ENCODE data around the gene TRAF3IP1. TPM values are rescaled to one million over a fixed set of nuclear protein-coding genes. Genes with fewer than 3 reads are reported as not detected.

The TRAF3IP1 gene
- total RNA-seq, 1 donor from 2014 or later, result 9.4 TPM

GRCh38 chr2:238290091-238290509, 30.2 kb upstream of the TRAF3IP1 start:
- TF ChIP-seq CTCF (IDR thresholded peaks at IDR 0.05; ENCODE audit: insufficient read depth, low read length, poor library complexity, severe bottlenecking), result no peak
- no peaks in the 10 kb centered on the region for H3K36me3 ChIP-seq (ENCODE audit: control insufficient read depth, insufficient read depth, low read length)
- H3K27me3 ChIP-seq (ENCODE audit: control insufficient read depth, insufficient read depth, low read length), result peaks cover 7% of the 10 kb centered on the region
- H3K4me3 ChIP-seq (ENCODE audit: low read depth, low read length), result no peak overlapping the region
- DNase-seq (ENCODE audit: low read depth), result no peak

DNA sequence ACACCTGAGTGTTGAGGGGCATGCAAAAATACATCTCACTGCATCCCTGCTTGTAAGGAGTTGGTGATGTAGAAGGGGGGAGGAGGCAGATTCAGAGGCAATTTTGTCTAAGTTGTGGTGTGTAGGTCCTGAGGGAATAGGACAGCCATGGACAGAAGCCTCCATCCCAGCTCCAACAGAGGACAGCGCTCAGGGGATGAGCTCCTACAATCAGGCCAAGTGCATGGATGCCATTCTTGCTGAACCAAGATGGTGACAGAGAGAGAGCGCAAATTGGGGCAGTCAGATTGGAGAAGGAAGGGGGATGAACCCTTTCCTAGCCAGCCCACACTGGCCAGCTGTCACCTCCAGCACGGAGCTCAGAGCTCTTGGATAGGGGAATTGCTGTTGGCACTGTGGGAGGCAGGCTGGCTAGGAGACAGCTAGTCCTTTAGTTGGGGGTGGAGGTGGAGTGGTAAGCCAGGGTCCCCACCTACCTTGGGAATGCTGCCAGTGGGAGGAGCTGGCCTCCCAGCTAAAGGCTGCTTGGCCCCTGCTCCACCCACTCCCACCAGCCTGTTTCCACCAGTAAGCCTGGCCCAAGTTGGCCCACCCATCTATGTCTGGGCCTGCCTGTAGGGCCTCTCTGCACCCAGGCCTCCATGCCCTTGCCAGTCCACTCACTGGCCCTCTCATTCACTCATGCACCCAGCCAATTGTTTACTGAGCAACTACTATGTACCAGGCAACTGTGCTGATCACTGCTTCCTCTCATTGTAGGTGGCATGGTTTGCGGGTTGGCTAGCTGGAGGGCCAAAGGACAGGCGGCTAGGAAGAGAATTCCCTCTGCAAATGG, 29.4 kb upstream of the TRAF3IP1 start:
- Histone ChIP-seq H3K36me3 (ENCODE audit: control insufficient read depth, insufficient read depth, low read length) (no peaks in the 10 kb centered on the region), H3K4me3 (ENCODE audit: low read depth, low read length) (no peak overlapping the region), H3K27me3 (ENCODE audit: control insufficient read depth, insufficient read depth, low read length) (peaks cover 13% of the 10 kb centered on the region)
- no peak for DNase-seq (ENCODE audit: low read depth)
- no peak for TF ChIP-seq CTCF (IDR thresholded peaks at IDR 0.05; ENCODE audit: insufficient read depth, low read length, poor library complexity, severe bottlenecking)

DNA sequence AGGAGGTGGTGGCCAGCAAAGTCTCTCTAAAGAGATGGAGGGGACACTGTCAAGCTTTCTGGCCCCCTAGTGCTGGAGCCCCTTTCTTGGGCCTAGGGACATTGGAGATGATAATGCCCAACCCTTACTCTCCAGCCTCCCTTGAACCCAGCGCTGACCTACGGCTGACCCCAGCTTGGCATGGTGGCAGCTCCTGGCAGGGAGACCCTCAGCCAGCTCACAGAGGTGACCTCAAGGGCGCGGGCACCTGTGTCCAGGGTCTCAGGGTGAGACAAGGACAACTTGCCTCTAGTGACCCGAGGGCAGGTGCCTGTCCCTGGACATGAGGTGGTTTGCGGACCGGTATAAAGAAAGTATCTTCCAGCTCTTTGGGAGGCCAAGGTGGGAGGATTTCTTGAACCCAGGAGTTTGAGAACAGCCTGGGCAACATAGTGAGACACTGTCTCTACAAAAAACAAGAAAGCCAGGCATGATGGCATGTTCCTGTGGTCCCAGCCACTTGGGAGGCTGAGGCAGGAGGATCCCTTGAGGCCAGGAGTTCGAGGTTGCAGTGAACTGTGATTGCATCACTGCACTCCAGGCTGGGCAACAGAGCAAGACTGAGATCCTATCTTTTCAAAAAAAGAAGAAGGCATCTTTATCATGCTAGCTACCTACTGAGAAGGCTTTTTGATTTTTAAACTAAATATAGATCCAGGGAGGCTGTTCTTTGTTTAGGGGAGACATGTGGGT, 28.6 kb upstream of the TRAF3IP1 start:
- Histone ChIP-seq H3K4me3 (ENCODE audit: low read depth, low read length) (no peak overlapping the region), H3K36me3 (ENCODE audit: control insufficient read depth, insufficient read depth, low read length) (no peaks in the 10 kb centered on the region), H3K27me3 (ENCODE audit: control insufficient read depth, insufficient read depth, low read length) (peaks cover 13% of the 10 kb centered on the region)
- DNase-seq (ENCODE audit: low read depth), result no peak
- no peak for TF ChIP-seq CTCF (IDR thresholded peaks at IDR 0.05; ENCODE audit: insufficient read depth, low read length, poor library complexity, severe bottlenecking)

GRCh38 chr2:238294046-238294392, 26.3 kb upstream of the TRAF3IP1 start:
- Histone ChIP-seq H3K36me3 (ENCODE audit: control insufficient read depth, insufficient read depth, low read length) (no peaks in the 10 kb centered on the region), H3K27me3 (ENCODE audit: control insufficient read depth, insufficient read depth, low read length) (peaks cover 21% of the 10 kb centered on the region), H3K4me3 (ENCODE audit: low read depth, low read length) (no peak overlapping the region)
- TF ChIP-seq CTCF (IDR thresholded peaks at IDR 0.05; ENCODE audit: insufficient read depth, low read length, poor library complexity, severe bottlenecking), result no peak
- DNase-seq (ENCODE audit: low read depth), result no peak

DNA sequence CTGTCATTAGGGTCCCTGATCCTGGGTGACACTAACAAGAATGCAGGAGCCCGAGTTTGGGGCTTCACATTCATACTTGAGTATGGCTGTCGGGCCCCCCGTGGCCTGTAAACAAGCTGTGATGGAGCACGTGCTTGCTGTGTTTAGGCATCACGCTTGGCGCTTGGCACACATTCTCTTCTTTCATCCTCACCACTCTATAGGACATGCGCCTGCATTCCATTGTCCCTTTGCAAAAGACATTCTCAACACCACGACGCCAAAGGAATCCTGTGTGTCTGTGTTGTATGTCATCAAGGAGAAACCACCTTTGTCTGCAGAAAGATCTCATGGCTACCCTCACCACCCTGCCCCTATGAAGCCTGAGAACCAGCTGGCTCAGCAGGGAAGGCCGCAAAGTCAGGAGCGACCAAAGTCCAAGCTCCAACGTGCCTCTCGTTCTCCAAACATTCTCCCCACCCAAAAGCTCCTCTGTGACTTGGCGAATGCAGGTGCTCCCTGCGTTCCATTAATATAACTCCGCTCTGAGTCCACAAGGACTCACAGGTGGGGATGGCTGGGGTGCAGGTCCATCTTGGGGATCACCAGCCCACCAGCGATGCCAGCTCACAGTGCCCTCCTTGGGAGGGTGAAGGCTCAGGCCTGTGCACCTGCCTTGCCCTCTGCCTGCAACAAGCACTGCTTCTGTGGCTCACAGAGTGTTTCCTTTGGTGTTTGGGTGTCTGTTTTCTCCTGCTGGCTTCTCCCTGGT, 25.8 kb upstream of the TRAF3IP1 start:
- Histone ChIP-seq H3K36me3 (ENCODE audit: control insufficient read depth, insufficient read depth, low read length) (no peaks in the 10 kb centered on the region), H3K27me3 (ENCODE audit: control insufficient read depth, insufficient read depth, low read length) (peaks cover 21% of the 10 kb centered on the region), H3K4me3 (ENCODE audit: low read depth, low read length) (no peak overlapping the region)
- no peak for TF ChIP-seq CTCF (IDR thresholded peaks at IDR 0.05; ENCODE audit: insufficient read depth, low read length, poor library complexity, severe bottlenecking)
- DNase-seq (ENCODE audit: low read depth), result no peak

Data from kidney epithelial cell (primary cell).